Subcutaneous abdominal adipose tissue (tissue), 5 donors: ENCODE measurements around the gene BANF1.

ENCODE experiments used
- H3K27ac ChIP-seq: one replicate; pipeline ENCODE4 v1.7.0; 2013; ENCODE audit warnings: low read depth, mild to moderate bottlenecking, inconsistent platforms, low read length, moderate library complexity
- H3K27me3 ChIP-seq, 5 donors: one replicate each; pipeline ENCODE4 v1.7.0; 2013; ENCODE audit warnings: low read length in 5 of 5, inconsistent platforms in 1 of 5; ENCODE audit not compliant: control insufficient read depth in 5 of 5, insufficient read depth in 4 of 5
- H3K36me3 ChIP-seq, 5 donors: one replicate each; pipeline ENCODE4 v1.7.0; 2013; ENCODE audit warnings: low read length in 5 of 5; ENCODE audit not compliant: control insufficient read depth in 5 of 5, insufficient read depth in 5 of 5
- H3K4me1 ChIP-seq, 5 donors: one replicate each; pipeline ENCODE4 v1.7.0; 2013; ENCODE audit warnings: low read length in 5 of 5, mild to moderate bottlenecking in 3 of 5, moderate library complexity in 1 of 5; ENCODE audit not compliant: control insufficient read depth in 5 of 5, insufficient read depth in 5 of 5
- H3K4me3 ChIP-seq, 5 donors: one replicate each; pipeline ENCODE4 v1.7.0; 2013; ENCODE audit warnings: low read length in 5 of 5, low read depth in 1 of 5
- H3K9ac ChIP-seq, 5 donors: one replicate each; pipeline ENCODE4 v1.7.0; 2013; ENCODE audit warnings: low read length in 5 of 5, mild to moderate bottlenecking in 4 of 5, moderate library complexity in 3 of 5
- H3K9me3 ChIP-seq, 5 donors: one replicate each; pipeline ENCODE4 v1.7.0; 2013; ENCODE audit warnings: low read length in 5 of 5; ENCODE audit not compliant: control insufficient read depth in 5 of 5
- donor health status: healthy.
- donor health status: healthy.
- donor health status: healthy.
- donor health status: healthy.
- donor health status: healthy.

BANF1 gene

DNA sequence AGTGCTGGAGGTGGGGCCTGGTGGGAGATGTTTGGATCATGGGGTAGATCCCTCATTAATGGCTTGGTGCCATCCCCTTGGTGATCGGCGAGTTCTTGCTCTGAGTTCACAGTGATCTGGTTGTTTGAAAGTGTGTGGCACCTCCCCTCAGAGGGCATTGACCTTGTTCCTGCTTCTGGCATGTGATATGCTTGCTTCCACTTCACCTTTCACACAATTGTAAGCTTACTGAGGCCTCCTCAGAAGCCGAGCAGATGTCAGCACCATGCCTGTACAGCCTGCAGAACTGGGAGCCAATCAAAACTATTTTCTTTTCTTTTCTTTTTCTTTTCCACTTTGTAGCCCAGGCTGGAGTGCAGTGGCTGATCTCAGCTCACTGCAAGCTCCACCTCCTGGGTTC is 35.0 kb downstream of the BANF1 start:
- no peak overlapping the region for H3K9ac ChIP-seq
- no peaks in the 10 kb centered on the region for H3K36me3 ChIP-seq
- H3K4me3 ChIP-seq: no peak overlapping the region

GRCh38 chr11:66039765-66040164 is 37.5 kb downstream of the BANF1 start:
- no peak overlapping the region for H3K4me3 ChIP-seq
- no peaks in the 10 kb centered on the region for H3K36me3 ChIP-seq
- H3K27ac ChIP-seq: peak overlapping the region; percentile 12
- peaks cover 0 to 26% (median 6%) of the 10 kb centered on the region in 5 donors for H3K4me1 ChIP-seq
- peak overlapping the region in 2 of 5 donors; percentile 5 to 28 for H3K9ac ChIP-seq
- H3K9me3 ChIP-seq: no peaks in the 10 kb centered on the region
- peaks cover 0 to 5% (median 0%) of the 10 kb centered on the region in 5 donors for H3K27me3 ChIP-seq

More for the DNA sequence above, 35.0 kb downstream of the BANF1 start:
- Histone ChIP-seq H3K27me3 (peaks cover 0 to 5% (median 0%) of the 10 kb centered on the region in 5 donors), H3K9me3 (no peaks in the 10 kb centered on the region), H3K27ac (no peak overlapping the region), H3K4me1 (peaks cover 0 to 26% (median 6%) of the 10 kb centered on the region in 5 donors)

GRCh38 chr11:66042227-66042995 is 40.1 kb downstream of the BANF1 start:
- H3K9me3 ChIP-seq: no peaks in the 10 kb centered on the region
- peaks cover 0 to 26% (median 9%) of the 10 kb centered on the region in 5 donors for H3K4me1 ChIP-seq
- H3K27ac ChIP-seq: no peak overlapping the region
- peaks cover 0 to 2% (median 0%) of the 10 kb centered on the region in 5 donors for H3K27me3 ChIP-seq
- no peaks in the 10 kb centered on the region for H3K36me3 ChIP-seq
- H3K9ac ChIP-seq: no peak overlapping the region
- H3K4me3 ChIP-seq: no peak overlapping the region

- Histone ChIP-seq H3K4me3 (no peak overlapping the region), H3K9ac (no peak overlapping the region), H3K27me3 (peaks cover 0 to 9% (median 6%) of the 10 kb centered on the region in 5 donors), H3K36me3 (no peaks in the 10 kb centered on the region), H3K27ac (no peak overlapping the region), H3K9me3 (no peaks in the 10 kb centered on the region), H3K4me1 (peaks cover 0 to 26% (median 9%) of the 10 kb centered on the region in 5 donors)
Measured at GRCh38 chr11:66042996-66043906, 40.9 kb downstream of the BANF1 start.

GRCh38 chr11:66044757-66045156 is 42.5 kb downstream of the BANF1 start:
- Histone ChIP-seq H3K9ac (no peak overlapping the region), H3K9me3 (no peaks in the 10 kb centered on the region), H3K36me3 (no peaks in the 10 kb centered on the region), H3K4me3 (no peak overlapping the region), H3K27ac (no peak overlapping the region), H3K4me1 (peaks cover 0 to 21% (median 8%) of the 10 kb centered on the region in 5 donors), H3K27me3 (peaks cover 0 to 17% (median 13%) of the 10 kb centered on the region in 5 donors)

- no peak overlapping the region for H3K9ac ChIP-seq
- H3K27me3 ChIP-seq: peaks cover 0 to 19% (median 13%) of the 10 kb centered on the region in 5 donors
- no peaks in the 10 kb centered on the region for H3K36me3 ChIP-seq
- no peaks in the 10 kb centered on the region for H3K9me3 ChIP-seq
- peaks cover 0 to 17% (median 8%) of the 10 kb centered on the region in 5 donors for H3K4me1 ChIP-seq
- no peak overlapping the region for H3K4me3 ChIP-seq
- H3K27ac ChIP-seq: no peak overlapping the region
Measured at GRCh38 chr11:66045177-66045639, 42.9 kb downstream of the BANF1 start.

DNA sequence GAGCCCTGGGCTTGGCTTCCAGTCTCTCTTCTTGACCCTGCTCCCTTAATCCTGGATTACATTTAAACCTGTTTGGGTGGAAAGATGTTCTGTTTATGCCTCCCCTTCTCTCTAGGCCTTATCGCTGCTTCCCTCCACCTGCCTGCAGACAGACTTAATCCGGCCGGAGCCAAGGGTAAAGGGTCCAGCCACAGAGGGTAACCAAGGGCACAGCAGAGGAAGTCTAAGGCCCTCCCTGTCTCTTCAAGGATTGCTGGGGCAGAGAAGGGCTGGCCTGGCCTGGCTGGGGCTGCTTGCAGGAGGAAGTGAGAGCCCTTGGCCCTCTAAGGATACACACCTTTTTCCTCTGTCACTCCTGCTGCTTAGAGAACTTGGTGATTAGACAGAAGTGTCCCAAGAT is 44.6 kb downstream of the BANF1 start:
- H3K27me3 ChIP-seq: peaks cover 0 to 19% (median 13%) of the 10 kb centered on the region in 5 donors
- no peak overlapping the region for H3K4me3 ChIP-seq
- no peak overlapping the region for H3K9ac ChIP-seq
- H3K27ac ChIP-seq: no peak overlapping the region
- peaks cover 0 to 18% (median 17%) of the 10 kb centered on the region in 5 donors for H3K4me1 ChIP-seq
- no peaks in the 10 kb centered on the region for H3K9me3 ChIP-seq
- H3K36me3 ChIP-seq: no peaks in the 10 kb centered on the region

GRCh38 chr11:66047541-66048365 is 45.5 kb downstream of the BANF1 start:
- Histone ChIP-seq H3K36me3 (no peaks in the 10 kb centered on the region), H3K9ac (no peak overlapping the region), H3K9me3 (no peaks in the 10 kb centered on the region), H3K4me3 (no peak overlapping the region), H3K4me1 (peaks cover 0 to 23% (median 20%) of the 10 kb centered on the region in 5 donors), H3K27ac (no peak overlapping the region), H3K27me3 (peaks cover 0 to 19% (median 13%) of the 10 kb centered on the region in 5 donors)

- no peak within 1 kb of the TSS for H3K27ac ChIP-seq
- peaks cover 0 to 33% (median 28%) of the 10 kb centered on the region in 5 donors for H3K4me1 ChIP-seq
- no peak within 1 kb of the TSS for H3K4me3 ChIP-seq
- H3K27me3 ChIP-seq: peaks cover 0 to 19% (median 13%) of the 10 kb centered on the region in 5 donors
- no peaks in the 10 kb centered on the region for H3K9me3 ChIP-seq
- H3K9ac ChIP-seq: no peak within 1 kb of the TSS
- H3K36me3 ChIP-seq: no peaks in the 10 kb centered on the region
Measured at GRCh38 chr11:66048547-66049323, 46.4 kb downstream of the BANF1 start, which contains the start of gene GAL3ST3. Gene GAL3ST3 (minus strand): TSS chr11:66049161. CDS start chr11:66045415, 3,746 bp downstream.
